M059J (cell line): ENCODE results near the gene UIMC1. TPM values are rescaled to one million over a fixed set of nuclear protein-coding genes. Genes with fewer than 3 reads are reported as not detected.

ENCODE experiments used
- DNase-seq: peaks from one replicate; pipeline ENCODE4 v3.0.0-alpha.2; 2012; ENCODE audit warnings: low read depth
- total RNA-seq: library from RNA; depleted of rRNA; stranded (reverse); fragments of >200 nt; shearing (Covaris generic); gene quantifications from 2 replicates; pipeline ENCODE4 v1.2.3, GENCODE V29; 2014; rRNA removed

Gene UIMC1
- total RNA-seq, 1 experiment from 2014 or later, result 27.8 TPM

DNA sequence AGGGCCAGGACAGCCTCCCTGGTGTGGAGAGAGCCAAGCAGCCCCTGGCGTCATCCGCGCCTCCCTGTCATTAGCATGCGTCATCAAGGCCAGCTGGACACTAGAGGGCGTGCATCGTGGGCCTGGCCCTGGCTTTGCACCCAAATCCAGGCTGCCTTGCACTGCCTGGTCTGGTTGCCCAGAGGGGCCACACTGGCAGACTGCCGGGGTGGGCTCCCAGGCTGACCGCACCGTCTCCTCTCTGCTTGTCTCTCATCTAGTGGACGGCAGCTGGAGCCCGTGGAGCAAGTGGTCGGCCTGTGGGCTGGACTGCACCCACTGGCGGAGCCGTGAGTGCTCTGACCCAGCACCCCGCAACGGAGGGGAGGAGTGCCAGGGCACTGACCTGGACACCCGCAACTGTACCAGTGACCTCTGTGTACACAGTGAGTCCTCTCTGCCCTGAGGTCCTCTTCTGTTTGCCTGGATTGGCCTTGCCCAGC, 136.4 kb downstream of the UIMC1 start:
- DNase-seq, result peak; percentile 64

DNA sequence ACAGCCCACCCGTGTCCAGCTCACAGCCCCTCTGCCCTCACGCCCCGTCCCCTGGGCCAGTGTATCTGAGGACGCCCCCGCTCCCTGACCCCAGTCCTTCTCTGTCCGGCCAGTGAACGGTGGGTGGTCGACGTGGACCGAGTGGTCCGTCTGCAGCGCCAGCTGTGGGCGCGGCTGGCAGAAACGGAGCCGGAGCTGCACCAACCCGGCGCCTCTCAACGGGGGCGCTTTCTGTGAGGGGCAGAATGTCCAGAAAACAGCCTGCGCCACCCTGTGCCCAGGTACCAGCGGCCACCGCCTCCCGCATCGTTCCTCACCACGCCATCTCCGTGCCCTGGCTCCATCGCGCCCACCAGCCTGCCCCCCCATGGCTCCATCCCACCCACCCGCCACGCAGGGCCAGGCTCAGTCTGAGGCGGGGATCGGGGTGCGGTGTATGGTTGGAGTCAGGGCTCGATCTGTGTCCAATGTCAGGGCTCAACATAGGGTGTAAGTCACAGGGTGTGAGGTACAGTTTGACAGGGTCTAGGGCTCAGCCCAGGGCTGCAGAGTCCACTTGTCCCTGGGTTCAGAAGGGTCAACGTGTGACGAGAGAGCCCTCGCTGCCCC, 137.0 kb downstream of the UIMC1 start:
- no peak for DNase-seq

DNA sequence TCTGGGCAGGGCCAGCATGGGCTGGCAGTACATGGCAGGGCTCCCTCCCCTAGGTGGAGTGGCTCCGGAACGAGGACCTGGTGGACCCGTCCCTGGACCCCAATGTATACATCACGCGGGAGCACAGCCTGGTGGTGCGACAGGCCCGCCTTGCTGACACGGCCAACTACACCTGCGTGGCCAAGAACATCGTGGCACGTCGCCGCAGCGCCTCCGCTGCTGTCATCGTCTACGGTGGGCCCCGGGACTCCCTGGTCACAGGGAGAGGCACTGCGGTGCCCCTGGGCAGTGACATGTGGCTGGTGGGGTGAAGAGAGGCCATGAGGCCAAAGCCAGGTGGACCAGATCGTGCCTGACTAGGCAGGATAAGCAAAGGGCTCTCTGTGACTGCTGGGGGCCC, 137.8 kb downstream of the UIMC1 start:
- DNase-seq, result no peak

DNA sequence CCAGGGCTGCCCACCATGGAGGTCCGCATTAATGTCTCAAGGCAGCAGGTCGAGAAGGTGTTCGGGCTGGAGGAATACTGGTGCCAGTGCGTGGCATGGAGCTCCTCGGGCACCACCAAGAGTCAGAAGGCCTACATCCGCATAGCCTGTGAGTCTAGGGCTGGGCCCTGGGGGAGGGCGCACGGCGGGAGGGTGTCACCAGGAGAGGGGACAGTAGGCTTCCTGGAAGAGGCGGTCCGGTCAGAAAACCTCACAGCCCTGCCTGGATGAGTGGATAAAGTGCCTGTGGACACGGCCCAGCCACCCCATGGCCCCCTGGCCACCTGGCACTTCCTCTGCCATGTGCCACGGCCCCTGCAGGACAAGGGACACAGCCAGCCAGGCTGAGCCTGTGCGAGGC, 138.5 kb downstream of the UIMC1 start:
- no peak for DNase-seq

DNA sequence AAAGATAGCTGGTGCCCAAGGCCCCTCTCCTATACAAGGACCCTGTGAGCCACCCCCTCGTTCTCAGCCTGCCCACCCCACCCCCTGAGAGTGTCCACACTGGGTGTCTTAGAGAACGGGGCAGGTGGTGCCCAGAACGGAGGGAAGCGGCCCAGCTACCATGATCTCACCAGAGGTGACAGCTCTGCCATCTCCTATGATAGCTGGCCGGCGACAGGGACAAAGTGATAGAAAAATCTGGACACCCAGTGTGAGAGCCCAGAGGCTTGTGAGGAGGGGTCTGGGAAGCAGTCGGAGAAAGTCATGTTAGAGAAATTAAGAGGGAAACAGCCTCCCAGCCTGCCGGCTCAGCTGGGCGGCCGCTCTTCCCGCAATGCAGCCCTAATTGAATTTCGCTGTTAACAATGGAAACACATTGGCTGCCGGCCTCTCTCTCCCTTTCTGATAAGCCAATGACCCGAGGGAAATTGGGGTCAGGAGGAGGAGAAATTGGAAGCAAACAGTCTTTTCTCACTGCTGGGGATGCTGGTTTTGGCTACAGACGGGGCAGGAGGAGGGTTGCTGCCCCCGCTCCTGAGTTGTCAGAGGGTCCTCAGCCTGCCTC, 139.8 kb downstream of the UIMC1 start:
- DNase-seq, result no peak

DNA sequence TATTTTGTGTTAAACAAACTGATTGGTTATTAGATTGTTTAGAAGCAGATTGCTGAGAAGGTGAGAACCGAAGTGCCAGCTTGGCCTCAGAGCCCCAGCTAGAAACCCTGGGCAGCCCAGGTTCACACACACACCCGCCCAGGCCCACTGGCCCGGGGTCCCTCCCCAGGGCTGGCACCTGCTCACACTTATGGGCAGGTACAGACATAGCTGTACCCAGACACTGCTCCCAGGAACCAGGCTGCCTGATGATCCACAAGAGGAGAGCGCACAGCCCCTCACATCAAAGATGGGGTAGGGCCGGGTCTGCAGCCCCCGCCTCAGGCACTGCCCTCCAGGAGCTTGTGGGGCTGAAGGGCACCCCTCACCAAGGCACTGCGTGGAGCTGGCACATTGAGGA, 140.6 kb downstream of the UIMC1 start:
- DNase-seq, result no peak

DNA sequence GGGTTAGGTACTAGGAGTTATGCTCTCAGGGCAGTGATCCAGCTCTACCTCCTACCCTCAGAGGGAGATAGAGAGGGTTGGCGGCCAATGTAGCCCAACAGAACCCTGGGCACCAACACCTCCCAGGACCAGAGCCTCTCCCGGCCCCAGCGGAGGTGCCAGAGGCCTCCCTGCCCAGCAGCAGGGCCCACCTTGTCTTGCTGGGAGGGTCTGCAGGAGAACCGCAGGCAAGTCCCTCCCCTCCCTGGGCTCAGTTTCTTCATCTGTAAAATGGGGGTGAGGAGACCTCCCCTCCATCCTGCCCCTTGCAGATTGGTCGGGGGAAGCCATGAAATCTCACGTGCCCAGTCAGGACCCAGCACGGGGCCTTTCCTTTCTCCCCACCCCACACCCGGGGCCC, 141.8 kb downstream of the UIMC1 start:
- DNase-seq, result no peak

DNA sequence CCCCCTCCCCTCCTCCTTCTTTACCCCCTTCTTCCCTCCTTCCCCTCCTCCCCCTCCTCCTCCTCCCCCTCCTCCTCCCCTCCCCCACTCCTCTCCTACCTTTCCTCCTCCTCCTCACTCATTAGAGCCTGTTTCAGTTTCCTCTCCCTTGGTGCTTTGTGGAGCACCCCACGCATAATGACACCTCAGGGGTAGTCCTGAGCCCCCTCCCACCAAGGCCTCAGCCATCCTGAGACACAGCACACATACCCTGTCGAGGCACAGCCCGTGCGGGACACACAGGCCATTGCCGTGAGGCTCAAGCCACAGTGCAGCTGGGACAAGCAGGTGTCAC, 142.8 kb downstream of the UIMC1 start:
- no peak for DNase-seq

DNA sequence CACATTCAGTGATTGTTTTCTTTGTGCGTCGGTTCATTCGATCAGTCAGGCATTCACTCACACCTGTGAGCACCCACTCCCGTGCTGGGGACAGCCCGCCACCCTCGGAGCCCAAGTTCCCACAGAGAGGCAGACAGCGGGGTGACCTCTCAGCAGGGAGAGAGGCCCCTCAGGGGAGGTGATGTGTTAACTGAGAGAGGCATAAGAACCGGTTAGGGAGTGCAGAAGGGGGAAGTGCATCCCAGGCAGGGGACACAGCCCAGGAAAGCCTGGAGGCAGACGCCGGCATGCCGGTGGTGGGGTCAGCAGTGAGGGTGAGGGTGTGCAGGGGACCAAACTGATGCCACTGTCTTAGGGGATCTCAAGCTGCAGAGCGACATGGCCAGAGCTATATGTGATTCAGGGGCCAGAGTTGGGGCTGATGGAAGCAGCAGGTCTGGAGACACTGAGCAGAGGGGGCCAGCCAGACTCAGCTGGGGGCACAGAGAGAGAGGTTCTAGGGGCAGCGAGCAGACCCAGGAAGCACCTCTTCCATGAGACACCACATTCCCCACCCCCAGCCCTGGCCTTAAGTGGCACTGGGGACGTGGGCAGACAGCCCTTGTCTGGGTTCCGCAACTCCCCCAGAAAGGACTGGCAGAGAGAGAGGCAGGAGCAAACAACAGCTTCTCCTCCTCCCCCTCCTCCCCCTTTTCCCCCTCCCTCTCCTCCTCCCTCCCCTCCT, 143.4 kb downstream of the UIMC1 start:
- no peak for DNase-seq

DNA sequence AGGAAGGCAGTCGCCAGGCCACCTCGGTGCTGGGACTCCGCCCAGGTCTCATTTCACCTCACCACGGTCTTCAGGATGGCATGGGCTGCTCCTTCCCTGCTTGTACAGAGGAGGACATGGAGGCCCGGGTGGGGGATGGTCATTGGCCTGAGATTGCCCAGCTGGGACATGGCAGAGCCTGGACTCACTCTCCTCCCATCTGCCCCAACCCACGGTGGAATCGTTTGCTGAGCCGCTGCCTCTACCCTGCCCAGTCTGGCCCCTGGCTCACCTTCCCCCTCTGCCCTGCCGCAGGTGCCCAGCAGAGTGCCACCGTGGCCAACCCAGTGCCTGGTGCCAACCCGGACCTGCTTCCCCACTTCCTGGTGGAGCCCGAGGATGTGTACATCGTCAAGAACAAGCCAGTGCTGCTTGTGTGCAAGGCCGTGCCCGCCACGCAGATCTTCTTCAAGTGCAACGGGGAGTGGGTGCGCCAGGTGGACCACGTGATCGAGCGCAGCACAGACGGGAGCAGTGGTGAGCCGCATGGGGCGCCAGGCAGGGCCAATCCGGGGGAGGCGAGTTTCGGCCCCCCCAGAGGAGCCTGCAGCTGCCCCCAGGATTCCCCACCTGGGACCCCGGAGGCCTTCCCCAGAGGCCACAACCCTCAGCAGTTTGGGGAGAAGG, 144.1 kb downstream of the UIMC1 start:
- no peak for DNase-seq

DNA sequence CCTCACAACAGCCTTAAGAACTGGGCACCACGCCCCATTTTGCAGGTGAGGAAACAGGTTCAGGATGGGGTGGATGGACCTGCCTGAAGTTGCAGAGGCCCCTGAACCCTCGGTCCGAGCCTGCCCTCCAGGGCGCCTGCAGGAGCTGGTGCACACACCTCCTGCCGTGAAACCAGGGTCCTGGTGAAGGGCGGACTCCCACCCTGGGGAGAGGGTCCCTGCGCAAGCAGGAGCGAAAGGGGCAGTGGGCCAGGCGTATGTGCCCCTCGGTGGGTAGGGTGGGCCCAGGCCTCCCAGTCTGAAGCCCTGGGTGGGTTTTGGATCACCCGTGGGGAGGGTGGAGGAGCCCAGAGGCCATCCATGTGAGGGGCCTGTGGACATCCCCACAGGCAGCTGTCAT, 145.3 kb downstream of the UIMC1 start:
- DNase-seq, result no peak

DNA sequence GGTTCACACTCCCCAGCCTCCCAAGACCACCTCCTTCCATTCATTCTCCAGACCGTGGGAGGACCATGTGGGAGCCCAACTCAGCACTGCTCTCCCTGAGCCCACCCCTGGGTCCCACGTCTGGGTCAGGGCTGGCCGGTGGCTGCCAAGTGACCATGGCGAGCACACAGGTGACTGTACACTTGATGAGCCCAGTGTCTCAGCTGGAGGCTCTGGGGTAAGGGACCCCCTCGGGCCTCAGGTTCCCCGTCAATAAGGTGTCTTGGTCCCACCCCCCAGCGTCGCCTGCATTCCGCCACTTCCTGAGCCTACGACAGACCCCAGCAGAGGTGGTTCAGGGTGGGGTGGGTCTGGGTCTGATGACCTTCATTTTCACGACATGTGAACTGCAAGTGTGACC, 146.2 kb downstream of the UIMC1 start:
- no peak for DNase-seq

DNA sequence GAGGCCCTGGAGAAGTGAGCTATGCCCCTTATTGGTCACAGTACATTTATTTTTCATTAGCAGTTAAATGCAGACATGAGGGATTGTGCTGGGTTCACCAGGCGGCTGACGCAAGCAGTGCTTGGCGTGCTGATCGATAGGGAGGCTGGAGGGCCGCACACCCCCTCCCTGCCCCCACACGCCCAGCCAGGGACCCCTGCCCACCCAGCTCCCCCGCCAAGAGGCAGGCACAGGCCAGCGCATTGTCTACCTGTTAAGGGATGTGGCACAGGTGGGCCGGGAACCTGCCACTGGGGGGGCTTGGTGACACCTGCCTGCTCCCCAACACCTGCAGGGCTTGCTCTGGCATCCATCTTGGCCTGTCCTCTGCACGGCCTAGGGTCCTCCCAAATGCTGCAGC, 146.7 kb downstream of the UIMC1 start:
- no peak for DNase-seq

DNA sequence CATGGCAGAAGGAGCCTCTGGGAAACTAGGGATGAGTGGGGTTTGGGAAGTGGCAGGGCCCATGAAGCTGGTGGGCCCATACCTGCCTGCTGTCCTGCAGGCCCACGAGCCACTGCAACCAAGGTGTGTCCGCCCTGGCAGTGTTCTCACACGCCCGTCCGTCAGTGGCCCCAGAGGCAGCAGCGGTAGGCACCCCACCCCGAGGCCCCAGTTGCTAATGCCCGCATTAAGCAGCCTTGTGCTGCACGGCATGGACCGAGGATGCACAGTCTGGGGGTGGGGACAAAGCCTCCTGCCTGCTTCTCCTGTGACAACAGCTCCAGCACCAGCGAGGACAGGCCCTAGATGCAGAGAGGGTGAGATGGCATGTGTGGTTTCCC, 148.7 kb downstream of the UIMC1 start:
- DNase-seq, result no peak

DNA sequence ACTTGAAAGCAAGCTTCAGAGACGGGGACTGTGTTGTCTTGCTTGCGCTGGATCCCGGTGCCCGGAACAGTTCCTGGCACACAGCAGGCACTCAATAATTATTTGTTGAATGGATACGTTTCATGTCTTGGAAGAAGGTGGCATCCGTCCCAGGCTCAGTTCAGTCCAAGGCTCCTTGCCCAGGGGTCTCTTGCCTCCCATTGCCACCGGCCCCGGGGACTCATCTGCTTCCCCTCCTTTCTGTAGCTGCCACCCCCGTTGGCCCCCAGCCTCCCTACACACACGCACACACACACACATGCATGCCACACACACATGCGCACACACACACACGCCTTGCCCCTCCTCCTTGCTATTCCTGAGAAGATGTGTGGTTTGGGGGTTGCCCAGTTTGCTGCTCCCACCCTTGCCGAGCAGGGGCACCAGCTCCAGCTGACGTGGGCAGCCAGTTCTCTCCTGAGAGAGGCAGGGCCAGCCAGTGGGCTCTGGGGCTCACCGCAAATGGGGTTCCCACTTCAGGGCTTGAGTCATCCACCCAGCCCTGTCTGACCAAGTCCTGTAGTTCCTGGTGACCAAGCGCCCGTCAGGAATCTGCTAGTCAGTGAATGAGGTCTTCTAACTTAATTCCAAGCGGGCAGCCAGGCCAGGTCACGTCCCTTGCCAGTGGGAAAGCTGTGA, 149.2 kb downstream of the UIMC1 start:
- DNase-seq, result peak; percentile 43

DNA sequence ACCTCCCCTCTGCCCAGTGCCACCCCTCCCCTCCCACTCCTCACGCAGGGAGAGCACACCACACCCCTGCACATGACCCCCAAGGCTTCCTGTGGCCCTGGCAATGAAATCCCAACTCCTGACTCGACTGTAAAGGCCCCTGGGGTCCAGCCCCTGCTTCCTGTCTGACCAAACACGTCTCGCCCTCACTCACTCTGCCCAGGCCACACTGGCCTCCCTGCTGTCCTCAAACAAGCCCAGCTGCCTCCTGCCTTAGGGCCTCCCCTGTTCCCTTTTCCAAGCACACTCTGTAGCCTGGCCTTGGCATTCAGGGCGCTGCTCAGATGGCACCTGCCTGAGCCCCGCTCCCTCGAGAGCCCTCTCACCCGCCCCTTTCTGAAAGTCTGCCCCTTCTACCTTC, 149.8 kb downstream of the UIMC1 start:
- no peak for DNase-seq

DNA sequence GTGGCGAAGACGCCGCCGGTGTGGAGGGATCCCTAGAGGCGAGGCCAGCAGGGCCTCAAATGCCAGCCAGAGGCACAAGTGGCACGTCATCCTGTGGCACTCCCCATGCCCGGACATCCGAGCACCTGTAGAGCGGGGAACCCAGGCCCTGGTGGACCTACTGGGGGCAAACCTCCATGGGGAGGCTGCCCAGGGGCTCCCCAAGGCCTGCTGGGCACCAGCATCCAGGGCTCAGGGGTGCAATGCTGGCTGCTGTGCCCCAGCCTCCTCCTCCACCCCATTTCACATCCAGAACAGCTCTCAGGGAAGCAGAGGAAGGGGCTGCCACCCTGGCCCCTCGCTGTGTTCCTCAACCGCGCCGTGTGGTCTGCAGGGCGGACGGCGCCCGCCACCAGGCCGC, 151.0 kb downstream of the UIMC1 start:
- DNase-seq, result no peak

Other genes with a start within 250 kb of the UIMC1 start
- gene UNC5A, start 196.2 kb downstream of the UIMC1 start, total RNA-seq, result 0.05 and 0.12 TPM in 2 replicates
- gene HK3, start 107.4 kb downstream of the UIMC1 start, total RNA-seq, result not detected in 2 replicates
- 21.3 and 22.8 TPM in 2 replicates for gene ZNF346, start 15.9 kb upstream of the UIMC1 start, total RNA-seq
- 0.62 TPM in 1 of 2 replicates, not detected in the other for gene FGFR4, start 80.1 kb upstream of the UIMC1 start, total RNA-seq
- 17.7 and 36.8 TPM in 2 replicates for gene NSD1, start 127.0 kb upstream of the UIMC1 start, total RNA-seq